ENCODE data around the gene TMEM37.

TMEM37 gene

DNA sequence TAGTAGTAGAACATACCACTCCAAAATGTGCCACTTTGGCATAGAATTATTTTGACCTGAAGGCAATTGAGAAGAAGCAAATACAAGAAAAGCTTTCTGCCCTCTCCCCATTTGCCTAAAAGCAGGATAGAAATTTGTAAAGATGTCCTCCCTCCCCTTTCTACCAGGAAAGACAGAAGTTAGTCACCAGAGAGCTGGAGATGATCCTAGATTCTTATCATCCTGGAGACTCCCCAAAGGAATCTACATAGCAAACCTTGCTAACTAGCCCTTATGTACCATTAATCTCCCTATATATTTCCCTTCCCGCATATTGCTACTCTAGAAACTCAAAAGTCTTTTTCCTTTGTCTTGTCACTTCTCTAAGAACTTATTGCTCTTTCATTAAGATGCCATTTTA is 12.6 kb upstream of the TMEM37 start:
- no peak for DNase-seq

DNA sequence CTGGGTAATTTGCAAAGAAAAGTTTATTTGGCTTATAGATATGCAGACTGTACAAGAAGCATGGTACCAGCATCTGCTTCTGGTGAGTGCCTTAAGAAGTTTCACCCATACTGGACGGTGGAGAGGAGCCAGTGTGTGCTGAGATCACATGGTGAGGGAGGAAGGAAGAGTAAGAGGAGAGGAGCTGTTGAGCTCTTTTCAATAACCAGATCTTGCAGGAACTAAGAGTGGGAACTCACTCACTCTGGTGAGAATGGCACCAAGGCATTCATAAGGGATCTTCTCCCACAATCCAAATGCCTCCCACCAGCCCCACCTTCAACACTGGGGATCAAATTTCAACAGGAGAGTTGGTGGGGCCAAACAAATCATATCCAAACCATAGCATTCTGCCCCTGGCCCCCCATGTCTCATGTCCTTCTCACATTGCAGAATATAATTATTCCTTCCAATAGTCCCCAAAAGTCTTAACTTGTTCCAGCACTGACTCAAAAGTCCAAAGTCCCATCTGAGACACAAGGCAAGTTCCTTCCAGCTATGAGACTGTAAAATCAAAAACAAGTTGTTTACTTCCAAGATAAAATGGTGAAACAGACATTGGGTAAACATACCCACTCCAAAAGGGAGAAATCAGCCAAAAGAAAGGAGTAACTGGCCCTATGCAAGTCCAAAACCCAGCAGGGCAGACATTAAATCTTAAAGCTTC is 11.7 kb upstream of the TMEM37 start:
- DNase-seq = no peak

DNA sequence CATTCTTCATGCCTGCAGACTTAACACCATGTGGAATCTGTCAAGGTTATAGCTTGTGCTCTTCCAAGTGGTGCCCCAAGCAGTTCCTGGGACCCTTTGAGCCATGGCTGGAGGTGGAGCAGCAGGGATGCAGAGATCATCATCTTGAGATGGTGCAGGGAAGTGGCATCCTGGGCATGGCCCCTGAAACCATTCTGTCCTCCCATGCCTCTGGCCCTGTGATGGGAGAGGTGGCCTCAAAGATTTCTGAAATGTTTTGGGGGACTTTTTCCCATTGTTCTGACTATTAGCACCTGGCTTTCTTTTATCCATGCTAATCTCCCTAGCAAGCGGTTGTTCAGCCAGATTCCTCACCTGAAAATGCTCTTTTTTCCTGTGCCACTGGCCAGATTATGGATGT is 10.3 kb upstream of the TMEM37 start:
- no peak for DNase-seq

DNA sequence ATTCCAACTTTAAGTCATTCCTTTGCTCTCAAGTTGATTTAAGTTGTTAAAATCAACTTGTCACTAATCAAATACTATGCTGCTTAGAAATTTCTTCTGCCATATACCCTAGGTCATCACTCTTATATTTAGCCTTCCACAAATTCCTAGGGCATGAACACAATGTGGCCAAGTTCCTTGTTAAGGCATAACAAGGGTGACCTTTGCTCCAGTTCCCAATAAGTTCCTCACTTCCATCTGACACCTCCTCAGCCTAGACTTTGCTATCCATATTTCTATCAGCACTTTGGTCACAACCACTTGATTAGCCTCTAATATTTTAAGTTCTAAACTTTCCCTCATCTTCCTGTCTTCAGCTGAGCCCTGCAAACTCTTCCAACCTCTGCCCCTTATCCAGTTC is 9.9 kb upstream of the TMEM37 start:
- no peak for DNase-seq

DNA sequence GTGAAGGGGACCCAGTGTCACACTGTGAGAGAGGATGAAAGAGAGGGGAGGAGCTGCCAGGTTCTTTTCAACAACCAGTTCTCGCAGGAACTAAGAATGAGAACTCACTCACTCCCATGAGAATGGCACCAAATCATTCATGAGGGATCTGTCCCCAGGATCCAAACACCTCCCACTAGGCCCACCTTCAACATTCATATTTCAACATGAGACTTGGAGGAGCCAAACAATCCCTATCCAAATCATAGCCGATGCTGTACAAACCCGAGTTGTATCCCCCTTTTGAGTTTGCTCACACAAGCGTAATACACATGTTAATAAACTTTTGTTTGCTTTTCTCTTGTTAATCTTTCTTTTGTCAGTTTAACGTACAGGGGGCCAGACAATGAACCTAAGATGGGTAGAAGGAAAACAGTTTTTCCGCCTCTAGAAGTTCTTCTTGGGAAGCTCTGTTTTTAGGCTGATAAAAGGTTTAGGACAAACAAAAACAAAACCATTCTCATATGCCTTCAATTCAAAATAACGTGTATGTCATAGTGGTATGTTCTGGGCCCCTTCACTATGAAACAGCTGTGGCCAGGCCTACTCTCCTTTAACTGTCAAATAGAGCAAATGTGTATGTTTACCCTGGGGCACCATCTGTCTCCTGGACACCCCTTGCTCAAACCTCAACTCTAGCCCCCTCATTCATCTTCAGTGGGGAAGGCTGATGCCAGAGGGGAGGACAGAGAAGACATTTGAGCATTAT is 9.1 kb upstream of the TMEM37 start:
- no peak for DNase-seq

- DNase-seq = no peak
Observed at GRCh38 chr2:119423108-119423444, 8.6 kb upstream of the TMEM37 start.

GRCh38 chr2:119423811-119424210 is 7.8 kb upstream of the TMEM37 start:
- DNase-seq = no peak

DNA sequence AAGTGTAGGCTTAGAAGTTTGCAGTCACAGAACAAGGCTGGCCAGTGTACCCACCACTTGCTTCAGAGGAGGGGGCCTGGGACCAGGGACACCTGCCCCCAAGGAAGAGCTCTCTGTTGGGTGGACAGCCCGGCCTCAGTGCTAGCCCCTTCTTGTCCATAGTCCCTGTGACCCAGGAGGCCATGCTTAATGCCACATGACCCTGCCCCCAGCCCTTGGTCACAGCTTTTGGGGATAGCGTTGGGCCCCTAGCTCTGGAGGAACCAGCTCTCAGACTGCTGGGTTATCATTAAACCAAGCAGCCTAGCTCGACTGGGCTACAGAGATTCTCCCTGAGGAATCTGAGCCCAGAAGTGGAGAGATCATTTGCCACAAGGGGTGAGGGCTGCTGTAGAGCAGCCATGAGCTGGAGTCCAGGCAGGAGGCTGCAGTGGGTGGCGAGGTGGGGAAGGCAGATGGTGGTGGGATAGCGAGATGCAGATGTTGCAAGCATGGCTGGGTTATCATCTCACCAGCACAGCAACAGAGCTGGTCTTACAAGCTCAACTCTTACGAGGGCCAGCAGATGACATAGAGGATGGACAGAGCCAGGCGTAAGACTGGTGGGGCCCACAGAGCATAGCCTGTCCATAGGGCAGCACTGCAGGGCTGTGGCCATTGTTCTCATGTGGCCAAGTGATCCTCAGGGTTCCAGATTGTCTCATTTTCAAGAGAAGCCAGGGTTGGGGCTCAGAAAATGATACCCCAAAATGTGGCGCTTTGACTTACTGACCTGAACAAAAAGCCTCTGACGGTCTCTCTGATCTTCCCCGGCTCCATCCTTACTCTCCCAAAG is 7.2 kb upstream of the TMEM37 start:
- no peak for DNase-seq

- no peak for DNase-seq
Observed at GRCh38 chr2:119425119-119425405, 6.6 kb upstream of the TMEM37 start.

GRCh38 chr2:119425620-119426395 is 5.8 kb upstream of the TMEM37 start:
- no peak for DNase-seq

DNA sequence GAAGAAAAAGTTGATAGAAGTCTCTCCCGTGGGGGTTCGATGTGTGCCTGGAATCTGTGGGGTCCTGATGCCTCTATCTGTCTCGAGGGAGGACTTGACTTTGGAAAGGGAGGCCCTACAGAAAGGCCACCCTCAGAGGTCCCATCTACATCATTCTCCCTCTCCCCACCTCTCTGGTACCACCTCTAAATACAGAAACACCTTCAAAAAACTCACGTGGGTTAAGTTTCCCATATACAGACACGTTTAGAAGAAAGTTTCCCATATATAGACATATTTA is 5.3 kb upstream of the TMEM37 start:
- DNase-seq = no peak

DNA sequence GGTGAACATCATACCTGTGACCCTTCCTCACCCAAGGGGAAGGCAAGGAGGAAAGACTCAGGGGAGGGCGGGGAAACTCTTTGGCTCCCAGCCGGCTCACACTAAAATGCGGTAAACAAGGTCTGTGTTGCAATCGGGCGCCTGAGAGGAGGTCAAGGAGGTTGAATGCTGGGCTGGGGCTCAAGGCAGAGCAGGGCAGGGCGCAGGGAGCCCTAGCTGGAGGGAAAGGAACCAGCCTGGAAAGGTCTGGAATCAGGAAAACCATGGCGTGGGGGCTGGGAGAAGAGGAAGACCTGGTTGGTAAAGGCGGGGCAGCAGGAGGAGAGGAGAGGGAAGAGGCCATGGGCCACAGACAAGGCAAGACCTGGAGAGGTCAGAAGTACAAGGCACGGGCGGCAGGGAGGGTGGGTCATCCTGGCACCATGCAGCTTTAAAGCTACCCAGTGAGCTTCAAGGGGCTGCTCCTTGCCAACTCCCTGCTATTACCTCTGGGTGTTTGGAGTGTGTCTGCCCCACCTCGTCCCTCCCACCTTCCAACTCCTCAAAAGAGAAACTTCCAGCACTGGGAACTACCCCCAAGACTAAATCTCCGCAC is 4.8 kb upstream of the TMEM37 start:
- DNase-seq = no peak

DNA sequence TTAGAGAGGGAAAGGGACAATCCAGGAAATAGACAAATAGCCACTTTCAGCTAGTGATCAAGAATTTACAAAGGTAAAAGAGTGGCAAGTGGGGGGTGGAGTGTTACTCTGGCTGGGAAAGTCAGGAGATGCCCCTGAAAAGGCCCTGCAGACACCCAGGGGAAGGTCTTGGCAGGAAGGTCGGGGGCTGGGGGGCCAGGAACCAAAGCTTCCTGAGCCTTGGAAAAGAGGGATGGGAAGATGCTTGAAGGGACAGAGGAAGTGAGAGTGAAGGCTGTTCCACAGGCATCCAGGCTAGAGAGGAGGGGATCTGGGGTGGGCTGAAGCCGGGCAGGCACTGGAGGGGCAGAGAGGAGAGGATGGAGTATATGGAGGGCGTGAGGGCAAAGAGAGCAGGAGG is 3.9 kb upstream of the TMEM37 start:
- DNase-seq = no peak

DNA sequence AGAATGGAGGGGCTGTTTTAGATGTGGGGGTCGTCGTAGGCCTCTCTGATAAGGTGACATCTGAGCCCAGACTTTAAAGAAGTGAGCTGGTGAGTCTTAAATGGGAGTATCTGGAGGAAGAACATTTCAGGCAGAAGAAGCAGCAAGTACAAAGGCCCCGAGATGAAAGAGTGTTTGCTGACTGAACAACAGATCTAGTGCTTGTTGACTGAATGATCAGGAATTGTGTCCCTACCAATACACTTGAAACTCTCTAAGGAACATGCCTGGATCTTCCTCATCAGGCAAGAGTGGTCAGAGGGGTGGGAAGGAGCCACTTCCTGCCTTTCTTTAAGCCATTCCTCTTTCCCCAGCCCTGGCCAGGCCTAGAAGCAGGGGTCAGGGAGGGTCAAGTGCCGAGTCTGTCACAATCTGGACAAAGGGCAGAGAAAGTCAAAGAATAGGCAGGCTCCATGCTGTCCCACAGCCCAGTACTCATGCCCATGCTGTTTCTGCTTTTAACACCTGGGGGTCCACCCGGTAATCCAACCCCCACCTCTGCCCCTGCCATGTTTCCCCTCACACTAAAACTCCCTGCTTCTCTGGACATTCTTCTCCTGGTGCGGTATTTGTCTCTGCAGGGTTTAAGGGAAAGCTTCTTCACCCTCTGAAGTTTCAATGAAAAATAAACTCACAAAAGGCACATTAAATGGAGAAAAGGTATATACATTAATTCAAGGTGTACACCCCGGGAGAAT is 3.0 kb upstream of the TMEM37 start:
- DNase-seq = no peak

- no peak for DNase-seq
Observed at GRCh38 chr2:119429225-119429981, 2.3 kb upstream of the TMEM37 start.

- no peak for DNase-seq
Observed at GRCh38 chr2:119430023-119430498, 1.6 kb upstream of the TMEM37 start.

GRCh38 chr2:119431976-119432850 is 559 bp downstream of the TMEM37 start:
- no peak for DNase-seq

DNA sequence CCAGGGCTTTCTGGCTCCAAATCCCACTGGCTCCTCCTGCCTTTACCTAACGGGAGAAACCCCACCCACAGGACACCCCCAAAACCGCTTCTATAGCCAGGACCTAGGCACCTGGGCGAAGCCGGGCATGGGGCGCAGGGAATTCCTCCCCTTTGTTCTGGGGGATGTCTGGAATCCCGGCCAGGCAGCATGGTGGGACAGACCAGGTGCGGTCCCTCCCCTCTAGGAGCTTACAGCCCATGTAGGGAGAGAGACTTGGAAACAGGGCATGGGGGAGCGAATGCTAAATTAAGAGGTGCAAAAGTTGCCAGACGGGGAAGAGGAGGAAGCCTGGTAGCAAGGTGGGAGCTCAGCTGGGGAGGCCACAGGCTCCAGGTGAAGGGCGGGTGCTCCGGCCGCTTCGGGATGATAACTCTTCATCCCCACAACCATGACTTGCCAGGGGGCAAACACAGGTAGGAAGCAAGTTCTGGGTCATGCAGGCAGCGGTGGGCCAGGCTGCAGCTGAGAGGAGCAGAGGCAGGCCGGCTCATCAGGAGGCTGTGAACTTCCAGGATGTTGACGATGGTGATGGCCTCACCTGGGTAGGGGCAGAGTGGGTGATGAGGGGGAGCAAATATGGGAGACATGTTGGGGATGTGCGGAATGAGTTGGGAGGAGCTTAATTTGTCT is 1.3 kb downstream of the TMEM37 start:
- DNase-seq = no peak

DNA sequence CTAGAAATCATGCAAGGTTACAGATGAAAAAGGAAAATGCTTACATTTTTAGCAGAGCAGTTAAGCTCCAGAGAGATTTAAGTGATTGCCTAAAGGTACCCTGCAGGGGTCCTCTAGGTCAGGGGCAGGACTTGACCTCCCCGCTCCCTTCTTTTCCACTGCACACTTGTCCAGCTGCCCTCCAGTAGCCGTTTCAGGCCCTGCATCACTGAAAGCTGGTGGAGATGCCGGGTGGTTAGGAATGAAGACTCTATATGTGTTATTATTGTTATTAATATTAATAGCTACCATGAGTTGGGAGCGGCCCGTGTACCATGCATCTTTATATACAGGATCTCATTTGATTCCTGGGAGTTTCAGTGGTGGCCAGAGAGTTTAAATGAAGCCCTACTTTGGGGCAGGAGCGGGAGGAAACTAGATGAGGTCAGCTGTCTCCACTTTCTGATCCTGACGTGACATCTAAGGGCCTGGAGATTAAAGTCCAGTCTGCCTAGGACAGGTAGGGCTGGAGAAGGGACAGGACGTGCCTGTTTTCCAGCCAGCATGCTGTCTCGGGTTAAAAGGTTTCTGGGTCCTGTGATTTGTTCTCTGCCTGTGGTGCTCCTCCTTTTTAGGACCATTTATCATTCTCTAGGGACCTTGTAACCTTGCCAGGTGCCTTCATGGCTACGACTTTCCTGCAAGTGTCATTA is 2.1 kb downstream of the TMEM37 start:
- DNase-seq = no peak

All from T-helper 9 cell (primary cell).